ENCODE measurements around the gene CPD.
A peak's percentile ranks its signal among the peaks of the same experiment; 100 is the strongest.
"Not testable (repeated sequence)": the region's sequence is repeated elsewhere in the genome, so short reads cannot be mapped to it uniquely, and the experiment has no call there.

The CPD gene

DNA sequence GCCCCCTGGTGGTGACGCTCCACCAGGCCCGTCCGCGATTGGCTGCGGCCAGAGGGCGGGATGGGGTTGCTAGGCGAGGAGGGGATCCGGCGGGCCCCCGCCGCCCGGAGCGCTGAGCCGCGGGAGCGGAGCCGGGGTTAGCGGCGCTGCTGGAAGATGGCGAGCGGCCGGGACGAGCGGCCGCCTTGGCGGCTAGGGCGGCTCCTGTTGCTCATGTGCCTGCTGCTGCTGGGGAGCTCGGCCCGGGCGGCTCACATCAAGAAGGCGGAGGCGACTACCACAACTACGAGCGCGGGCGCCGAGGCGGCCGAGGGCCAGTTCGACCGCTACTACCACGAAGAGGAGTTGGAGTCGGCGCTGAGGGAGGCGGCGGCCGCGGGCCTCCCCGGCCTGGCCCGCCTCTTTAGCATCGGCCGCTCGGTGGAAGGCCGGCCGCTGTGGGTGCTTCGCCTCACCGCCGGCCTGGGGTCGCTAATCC, at the start of gene CPD:
Gene CPD, plus strand, starts transcription at position 103 of the 478 bp plus-strand sequence. Its CDS starts 54 bp downstream, at position 157.
- DNase-seq (ENCODE audit: low read depth in 2 of 2), result peak; percentile 96 to 97

DNA sequence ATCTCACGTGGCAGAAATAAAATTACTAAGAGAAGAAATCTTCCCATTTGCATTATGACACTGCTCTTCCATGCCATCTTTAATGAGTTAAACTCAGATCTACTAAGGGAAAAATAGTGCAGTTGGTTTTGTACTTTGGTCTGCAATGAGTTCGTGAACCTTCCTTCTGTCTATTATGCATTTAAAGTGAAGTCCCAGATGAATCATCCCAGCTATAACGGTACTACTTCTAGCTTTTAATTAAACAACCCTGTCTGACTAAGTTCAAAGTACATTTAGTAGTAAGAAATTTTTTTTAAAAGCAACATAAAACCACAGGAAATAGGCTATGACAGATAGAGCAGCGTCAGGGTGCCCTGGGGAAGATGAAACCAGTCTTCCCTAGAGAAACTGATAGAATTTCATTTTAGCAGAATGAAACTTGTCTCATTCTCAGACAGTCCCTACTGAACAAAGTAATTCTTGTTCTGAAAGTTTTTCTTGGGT, 46.6 kb upstream of the CPD start:
- peak; percentile 33 to 45 for DNase-seq (ENCODE audit: low read depth in 2 of 2)

DNA sequence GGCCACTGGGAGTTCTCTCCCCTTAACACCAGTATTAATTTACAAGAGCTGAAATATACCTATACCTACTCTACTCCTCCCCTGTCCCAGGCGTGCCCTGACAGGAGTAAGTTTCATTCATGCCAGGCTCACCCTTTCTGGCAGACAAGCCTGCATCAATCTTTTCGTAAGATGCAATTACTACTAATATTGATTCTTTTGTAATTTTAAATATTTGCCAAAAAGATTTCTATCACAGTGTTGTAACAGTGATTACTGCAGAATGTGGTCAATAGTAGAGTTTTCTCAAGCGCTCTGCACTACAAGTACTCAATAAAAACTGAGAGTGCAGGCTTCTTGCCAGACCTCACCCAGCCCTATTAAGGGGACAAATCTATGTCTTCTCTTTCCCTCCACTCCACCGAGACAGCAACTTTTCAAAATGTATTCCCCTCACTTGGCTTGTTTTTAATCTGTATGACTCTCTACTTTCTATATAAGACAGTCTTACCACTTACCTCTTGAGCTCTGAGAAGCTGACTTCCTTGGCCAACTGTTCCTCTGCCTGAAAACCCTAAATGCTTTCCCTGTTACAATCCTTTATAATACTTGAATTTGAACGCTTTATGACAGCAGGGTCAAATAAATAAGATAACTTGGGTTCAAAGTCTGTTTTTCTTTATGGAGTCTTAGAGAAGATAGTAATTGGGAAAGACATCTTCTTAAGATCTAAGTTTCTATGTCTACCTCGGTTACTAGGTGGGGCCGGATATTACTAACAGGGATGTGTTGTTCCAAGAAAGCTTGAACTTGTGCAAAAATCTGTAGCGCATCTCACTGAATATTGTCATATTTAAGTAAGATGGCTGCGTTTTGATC, 45.0 kb upstream of the CPD start, which contains the start of gene TMIGD1:
Gene TMIGD1, minus strand, starts transcription at position 555 of the 858 bp plus-strand sequence. CDS start 1,924 bp downstream, outside the sequence.
- DNase-seq (ENCODE audit: low read depth in 2 of 2), result no peak

DNA sequence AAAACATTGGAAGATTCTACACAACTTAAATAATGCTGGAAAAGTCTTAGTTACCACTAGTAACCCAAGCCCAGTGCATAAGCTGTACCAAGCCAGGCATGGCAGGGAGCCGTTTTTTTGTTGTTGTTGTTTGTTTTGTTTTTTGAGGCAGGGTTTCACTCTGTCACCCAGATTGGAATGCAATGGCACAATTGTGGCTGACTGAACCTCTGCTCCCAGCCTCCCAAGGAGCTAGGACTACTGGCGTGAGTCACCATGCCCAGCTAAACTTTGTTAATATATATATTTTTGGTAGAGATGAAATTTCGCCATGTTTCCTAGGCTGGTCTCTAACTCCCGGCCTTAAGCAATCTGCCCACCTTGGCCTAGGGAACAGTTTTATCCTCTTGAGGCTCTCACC, 44.3 kb upstream of the CPD start:
- DNase-seq (ENCODE audit: low read depth in 2 of 2), result no peak

DNA sequence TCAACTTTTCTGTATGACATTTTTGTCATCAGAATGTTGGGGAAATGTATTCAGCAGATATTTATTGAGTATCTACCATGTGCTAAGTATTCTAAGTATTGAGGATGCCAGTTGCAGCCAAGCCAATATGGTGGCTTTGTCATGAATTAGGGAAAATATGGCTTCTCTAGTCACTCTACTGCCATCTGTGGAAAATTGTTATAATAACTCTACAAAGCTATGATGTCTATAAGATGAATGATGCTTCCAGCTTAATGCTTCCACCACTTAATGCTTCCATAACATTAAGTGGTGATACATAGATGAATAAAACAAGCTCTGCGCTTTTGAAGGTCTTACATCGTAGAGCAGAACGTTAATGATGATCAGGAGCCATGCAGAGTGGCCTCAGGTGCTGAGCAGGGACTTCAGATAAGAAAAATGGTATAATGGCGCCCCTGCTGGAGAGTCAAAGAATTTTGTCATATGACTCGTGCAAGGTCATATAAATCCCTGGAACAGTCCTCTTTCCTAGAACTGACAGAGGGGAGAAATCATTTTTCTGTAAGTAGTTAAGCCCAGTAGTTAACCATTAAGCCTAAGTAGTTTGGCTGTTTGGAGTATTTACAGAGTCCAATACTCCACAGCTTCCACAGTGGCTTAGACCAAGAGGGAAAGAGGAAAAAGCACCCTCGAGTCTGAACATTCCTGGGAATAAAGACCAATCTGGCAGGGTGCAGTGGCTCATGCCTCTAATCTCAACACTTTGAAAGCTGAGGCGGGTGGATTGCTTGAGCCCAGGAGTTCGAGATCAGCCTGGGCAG, 42.2 kb upstream of the CPD start:
- DNase-seq (ENCODE audit: low read depth in 2 of 2), result peak; percentile 49

DNA sequence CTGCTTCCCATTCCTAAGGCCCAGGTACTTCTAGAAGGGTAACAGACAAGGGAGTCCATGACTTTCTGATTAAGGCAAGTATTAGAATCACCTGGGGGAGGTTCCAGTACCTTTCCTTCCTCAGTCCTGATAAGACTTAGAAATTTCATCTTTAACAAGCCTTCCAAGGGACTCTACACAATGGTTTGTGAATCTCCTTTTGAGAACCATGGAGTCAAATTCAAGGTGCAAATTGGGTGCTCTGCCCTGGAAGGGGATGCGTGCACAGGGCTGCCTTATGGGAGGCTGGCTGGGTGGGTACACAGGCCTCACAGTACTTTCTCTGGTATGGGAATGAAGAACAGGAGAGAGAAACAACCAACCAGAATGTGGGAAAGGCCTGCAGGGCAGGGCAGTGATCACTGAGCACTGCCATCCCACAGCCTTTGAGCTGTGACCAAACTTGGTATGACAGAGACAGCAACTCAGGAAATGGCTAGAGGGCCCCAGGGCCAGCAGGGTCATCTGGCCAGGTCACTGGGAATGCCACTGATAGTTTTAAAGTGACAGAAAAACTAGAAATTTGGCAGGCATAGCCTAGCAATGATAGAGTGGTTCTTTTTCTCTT, 41.2 kb upstream of the CPD start:
- DNase-seq (ENCODE audit: low read depth in 2 of 2), result no peak

DNA sequence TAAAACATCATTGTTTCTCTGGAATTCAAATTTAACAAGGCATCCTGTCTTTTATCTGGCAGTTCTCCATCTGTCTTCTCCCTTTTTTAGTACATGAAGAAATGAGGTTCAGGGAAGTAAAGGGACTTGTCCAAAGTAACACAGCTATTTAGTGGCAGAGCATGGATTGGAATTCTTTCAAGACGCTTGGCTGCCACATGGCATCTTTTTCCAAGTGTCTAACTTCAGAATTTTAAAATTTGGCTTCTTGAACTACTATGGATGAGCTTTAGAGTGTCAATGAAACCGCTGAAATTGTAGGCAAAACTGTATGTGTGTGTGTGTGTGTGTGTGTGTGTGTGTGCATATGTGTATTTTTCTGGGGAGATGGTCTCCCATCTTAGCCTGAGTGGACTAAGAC, 39.6 kb upstream of the CPD start:
- no peak for DNase-seq (ENCODE audit: low read depth in 2 of 2)

DNA sequence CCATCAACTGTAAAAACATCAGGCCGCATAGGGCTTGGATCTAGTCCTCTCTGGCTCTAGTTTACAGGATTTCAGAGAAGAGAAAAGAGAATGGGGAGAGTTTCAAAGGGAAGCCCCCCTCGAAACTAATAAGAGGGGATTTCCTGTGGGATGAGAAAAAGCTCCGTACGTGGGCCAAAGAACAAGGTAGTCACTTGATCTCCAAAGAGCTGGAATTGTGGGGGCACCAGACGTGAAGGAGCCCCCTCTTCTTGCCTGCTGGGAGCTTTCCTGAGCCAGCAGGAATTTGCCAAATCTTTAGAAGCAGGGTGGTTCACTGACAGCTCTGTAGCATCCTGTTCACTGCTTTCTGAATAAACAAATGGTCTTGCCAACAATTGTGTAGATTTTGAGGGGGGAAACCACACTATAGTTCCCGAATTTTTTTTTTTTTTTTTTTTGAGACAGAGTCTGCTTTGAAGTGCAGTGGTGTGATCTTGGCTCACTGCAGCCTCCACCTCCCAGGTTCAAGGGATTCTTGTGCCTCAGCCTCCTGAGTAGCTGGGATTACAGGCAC, 37.8 kb upstream of the CPD start:
- DNase-seq (ENCODE audit: low read depth in 2 of 2), result no peak

DNA sequence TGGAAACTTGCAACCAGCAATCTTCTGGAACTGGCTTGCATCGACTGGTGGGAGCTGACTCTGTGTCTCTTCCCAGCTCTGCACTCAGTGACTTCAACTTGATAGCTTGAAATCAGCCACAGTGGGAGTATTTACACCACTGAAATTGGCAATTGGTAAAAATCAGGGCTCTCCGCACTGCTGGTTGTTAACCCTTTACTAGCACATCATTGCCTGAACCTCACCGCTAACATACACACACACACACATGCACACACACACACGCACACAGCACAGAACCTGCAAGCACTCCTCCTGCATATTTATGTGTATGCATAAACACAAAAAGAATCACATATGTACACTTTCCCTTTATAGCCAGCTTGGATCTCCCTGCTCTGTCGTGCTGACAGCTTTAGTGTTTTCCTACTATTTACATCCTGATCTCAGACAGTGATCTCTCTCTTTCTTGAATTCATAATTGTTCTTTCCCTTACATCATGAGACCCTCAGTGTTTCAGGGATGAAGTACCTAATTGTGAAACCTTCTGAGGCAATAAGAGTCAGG, 37.0 kb upstream of the CPD start:
- DNase-seq (ENCODE audit: low read depth in 2 of 2), result no peak

DNA sequence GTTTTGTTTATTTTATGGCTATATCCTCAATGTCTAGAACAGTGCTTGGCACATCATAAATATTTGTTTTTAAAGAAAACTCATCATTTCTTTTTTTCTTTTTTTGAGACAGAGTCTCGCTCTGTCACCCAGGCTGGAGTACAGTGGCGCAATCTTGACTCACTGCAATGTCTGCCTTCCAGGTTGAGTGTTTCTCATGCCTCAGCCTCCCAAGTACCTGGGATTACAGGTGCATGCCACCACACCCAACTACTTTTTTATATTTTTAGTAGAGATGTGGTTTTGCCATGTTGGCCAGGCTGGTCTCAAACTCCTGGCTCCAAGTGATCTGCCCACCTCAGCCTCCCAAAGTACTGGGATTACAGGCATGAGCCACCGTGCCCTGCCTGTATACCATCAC, 35.5 kb upstream of the CPD start:
- DNase-seq (ENCODE audit: low read depth in 2 of 2), result not testable (repeated sequence)

DNA sequence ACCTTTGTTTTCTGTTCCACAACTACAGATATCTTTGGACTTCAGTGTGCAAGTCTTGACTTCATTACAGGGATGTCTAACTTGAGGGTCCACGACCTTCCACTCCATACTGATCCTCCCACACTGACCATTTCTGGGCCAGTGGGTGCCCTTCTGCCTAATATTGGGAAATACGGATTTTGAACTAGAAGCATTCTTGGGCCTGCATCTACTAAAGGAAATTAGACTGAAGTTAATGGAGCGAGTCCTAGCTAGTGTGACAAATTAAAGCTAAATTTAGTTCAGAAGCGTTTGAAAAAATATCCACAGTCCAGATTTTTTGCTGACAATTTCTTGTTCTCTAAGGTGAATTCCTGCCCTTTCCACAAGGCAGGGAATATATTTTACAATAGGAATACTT, 34.9 kb upstream of the CPD start:
- no peak for DNase-seq (ENCODE audit: low read depth in 2 of 2)

DNA sequence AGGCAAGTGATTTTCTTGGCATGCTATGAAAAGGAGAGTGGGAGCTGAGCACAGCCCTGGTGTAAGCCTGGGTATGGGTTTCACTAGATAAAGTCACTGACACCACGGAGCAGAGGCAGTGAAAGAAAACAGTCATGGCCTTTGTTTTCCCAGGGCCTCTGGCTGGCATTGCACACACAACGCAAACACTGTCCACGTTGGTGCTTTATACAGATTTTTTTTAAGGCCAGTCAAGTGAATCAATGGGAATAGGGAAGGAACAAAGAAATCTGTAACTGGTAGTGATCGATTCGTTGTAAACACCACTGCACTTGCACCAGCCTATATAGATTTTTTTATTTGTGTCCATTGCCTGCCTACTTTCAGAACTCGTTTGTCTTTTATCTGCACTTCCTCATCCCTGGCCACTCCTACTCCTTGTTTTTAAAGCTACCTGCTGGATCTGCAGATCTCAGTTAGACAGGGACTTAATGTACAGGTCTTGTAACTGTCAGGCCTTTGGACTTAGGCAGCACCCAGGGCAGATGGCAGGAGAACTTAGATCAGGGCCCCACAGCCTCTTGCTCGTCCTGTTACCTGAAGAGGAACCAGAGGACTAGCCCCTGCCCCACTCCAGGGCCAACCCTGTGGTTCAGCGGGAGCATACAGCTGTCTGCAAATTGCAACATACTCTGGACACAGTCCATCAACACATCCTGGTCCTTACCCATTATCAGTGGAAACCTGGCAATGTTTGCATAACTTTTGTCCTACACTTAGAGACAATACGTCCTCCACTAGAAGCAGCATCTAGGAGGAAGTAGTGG, 34.2 kb upstream of the CPD start:
- no peak for DNase-seq (ENCODE audit: low read depth in 2 of 2)

DNA sequence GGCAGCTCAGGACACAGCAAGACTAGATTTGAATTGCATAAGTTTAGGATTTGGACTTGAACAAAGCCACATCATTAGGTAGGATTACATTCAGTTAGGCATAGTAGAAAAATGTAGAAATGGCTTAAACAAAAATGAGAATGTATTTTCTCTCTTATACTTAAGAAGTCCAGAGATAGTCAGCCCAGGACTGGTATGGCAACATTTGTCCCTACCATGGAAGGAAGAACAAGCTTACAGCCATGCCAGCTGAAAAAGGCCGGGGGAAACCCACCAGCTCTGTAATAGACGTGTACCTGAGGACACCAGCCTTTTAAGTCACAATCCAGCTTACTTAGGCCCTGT, 33.7 kb upstream of the CPD start:
- no peak for DNase-seq (ENCODE audit: low read depth in 2 of 2)

DNA sequence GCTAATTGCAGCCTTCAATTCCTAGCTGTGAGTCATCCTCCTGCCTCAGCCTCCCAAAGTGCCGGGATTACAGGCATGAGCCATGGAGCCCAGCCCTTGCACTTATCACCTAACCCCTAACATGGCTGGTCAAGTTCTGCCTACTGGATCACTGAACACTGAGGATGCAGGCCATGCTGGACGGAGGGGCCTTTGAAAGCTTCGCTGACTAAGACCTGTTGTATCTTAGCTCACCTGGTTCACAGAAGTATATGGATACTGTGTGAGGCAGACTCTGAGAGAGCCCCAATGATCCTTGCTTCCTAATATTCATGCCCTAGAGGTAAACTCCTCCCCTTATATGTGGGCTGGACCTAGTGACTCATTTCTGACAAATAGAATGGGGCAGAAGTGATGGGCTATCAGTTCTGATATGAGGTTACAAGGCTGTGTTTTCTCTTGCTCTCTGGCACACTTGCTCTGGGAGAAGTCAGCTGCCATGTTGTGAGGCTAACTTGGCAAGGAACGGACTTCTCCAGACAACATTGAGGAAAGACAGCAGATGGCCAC, 33.1 kb upstream of the CPD start:
- DNase-seq (ENCODE audit: low read depth in 2 of 2), result peak in 1 of 2 donors; percentile 32

DNA sequence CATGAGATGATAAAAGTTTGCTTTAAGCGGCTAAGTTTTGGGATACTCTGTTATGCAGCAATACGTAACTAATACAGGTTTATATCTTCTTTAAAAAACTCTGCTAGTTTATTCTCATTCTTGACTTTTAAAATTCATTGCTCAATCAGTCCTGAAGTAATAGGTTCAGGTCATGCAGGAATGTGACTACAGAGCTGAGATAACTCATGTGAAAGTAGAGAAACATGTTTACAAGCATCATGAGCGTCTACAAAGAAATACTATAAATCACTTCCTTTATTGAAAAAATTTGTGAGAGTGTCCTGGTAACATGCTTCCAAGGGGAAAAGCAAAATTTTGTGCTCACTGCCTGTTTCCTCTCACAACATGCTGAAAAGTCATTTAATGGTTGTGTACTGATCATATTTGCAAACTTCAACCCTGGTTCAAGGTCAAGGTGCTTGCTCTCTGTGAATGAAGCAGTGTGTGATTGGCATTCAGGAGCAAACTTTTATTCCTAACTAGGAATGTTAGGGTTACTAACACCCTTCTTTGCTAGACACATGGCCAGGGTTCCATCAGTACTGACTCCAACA, 32.4 kb upstream of the CPD start:
- no peak for DNase-seq (ENCODE audit: low read depth in 2 of 2)

DNA sequence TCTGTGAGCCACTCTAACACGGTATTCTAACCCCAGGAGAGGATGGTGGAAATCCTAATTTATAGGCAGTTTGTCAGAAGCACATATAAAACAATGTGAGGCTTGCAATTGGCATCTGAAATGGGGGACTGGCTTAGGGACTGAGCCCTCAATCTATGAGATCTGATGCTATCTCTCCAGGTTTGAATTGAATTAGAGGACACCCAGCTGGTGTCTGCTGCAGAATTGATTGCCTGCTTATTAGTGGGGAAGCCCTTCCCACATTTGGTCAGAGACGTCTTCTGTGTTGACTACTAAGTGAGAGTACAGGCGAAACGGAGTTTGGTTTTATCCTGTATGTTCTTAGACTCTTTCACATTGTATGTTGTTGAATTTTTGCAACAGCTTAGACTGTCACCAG, 31.2 kb upstream of the CPD start:
- no peak for DNase-seq (ENCODE audit: low read depth in 2 of 2)

DNA sequence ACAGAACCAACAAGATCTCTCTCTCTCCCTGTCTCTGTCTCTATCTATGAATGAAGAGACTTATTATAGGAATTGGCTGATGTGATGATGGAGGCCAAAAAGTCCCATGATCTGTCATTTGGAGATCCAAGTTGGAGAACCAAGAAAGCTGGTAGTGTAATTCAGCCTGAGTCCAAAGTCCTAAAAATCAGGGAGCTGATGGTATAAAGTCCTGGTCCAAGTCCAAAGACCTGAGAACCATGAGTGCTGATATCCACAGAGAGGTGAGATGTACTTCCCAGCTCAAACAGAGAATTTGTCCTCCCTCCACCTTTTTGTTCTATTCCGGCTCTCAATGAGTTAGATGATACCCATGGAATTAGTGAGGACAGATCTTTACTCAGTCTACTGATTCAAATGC, 29.5 kb upstream of the CPD start:
- no peak for DNase-seq (ENCODE audit: low read depth in 2 of 2)

DNA sequence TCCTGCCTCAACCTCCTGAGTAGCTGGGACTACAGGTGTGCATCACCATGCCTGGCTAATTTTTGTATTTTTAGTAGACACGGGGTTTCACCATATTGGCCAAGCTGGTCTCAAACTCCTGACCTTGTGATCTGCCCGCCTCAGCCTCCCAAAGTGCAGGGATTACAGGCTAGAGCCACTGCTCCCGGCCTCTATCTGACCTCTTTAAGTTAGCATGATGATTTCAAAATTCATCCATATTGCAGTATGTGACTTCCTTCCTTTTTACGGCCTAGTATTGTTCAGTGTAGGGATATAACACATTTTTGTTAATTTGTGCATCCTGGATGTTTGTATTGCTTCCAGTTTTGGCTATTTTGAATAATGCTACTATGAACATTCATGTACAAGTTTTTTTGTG, 27.5 kb upstream of the CPD start:
- not testable (repeated sequence) for DNase-seq (ENCODE audit: low read depth in 2 of 2)

DNA sequence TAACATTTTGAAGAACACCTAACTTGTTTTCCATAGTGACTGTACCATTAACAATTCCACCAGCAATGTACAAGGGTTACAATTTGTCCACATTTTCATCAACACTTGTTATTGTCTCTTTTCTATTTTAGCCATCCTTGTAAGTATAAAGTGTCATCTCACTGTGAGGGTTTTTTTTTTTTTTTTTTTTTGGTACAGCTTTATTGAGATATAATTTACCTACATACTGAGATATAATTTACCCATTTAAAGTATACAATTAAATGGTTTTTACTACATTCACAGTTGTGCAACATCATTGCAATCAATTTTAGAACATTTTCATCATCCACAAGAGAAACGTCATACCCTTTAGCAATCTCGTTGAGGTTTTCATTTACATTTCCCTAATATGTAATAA, 27.0 kb upstream of the CPD start:
- DNase-seq (ENCODE audit: low read depth in 2 of 2), result no peak

DNA sequence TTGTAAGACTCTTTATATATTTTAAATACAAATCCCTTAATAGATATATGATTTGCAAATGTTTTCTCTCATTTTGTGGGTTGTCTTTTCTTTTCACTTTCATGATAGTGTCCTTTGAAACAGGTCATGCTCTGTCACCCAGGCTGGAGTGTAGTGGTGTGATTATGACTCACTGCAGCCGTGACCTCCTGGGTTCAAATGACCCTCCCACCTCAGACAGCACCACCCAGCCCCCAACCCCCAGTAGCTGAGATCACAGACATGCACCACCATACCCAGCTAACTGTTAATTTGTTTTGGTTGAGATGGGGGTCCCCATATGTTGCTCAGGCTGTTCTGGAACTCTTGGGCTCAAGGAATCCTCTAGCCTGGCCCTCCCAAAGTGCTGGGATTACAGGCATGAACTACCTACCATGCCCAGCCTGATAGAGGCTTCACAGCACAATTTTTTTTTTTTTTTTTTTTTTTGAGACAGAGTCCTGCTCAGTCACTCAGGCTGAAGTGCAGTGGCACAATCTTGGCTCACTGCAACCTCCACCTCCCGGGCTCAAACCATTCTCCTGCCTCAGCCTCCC, 26.4 kb upstream of the CPD start:
- no peak for DNase-seq (ENCODE audit: low read depth in 2 of 2)

All from activated CD4-positive, alpha-beta T cell treated with anti-CD3 and anti-CD28 coated beads for 24 hours (primary cell).